Endothelial cell of umbilical vein (primary cell): ENCODE data around the gene VSX2. TPM values are rescaled to one million over a fixed set of nuclear protein-coding genes. Genes with fewer than 3 reads are reported as not detected.

Experiments used
- BruUV-seq: library from RNA; stranded (reverse); fragments of 400-500 nt; replicated peaks from 2 replicates; lab custom pipeline; 2021; lab: Mats Ljungman, UMichigan
- CTCF ChIA-PET: fragments of 300-600, 350-600 bp; sonication (Branson Sonifier 250); formaldehyde crosslinking; loops from one replicate; lab custom pipeline; 2021; ENCODE audit warnings: antibody characterized with exemption, inconsistent platforms; lab: Charles Lee
- POLR2A ChIA-PET: fragments of 300-600, 350-600 bp; sonication (Branson Sonifier 250); formaldehyde crosslinking; loops from one replicate; lab custom pipeline; 2021; ENCODE audit warnings: antibody characterized with exemption, inconsistent platforms; lab: Charles Lee
- DNase-seq: peaks from one replicate; pipeline ENCODE4 v3.0.0-alpha.2; 2011; ENCODE audit warnings: low read depth, low spot score
- FAIRE-seq: peaks from 2 replicates; lab custom pipeline; 2011; peaks lifted over from hg19 to GRCh38; lab: Jason Lieb, UNC
- H2AFZ ChIP-seq: 2 replicates; pipeline ENCODE4 v1.6.0; 2012; ENCODE audit warnings: low read depth, low read length, control low read depth, inconsistent platforms
- H3K27ac ChIP-seq: 2 replicates; pipeline ENCODE4 v1.5.1; 2011; ENCODE audit warnings: low read depth, mild to moderate bottlenecking, control low read depth, low read length, moderate library complexity; ENCODE audit not compliant: insufficient read depth
- H3K27me3 ChIP-seq, 2 experiments: 2 replicates each; pipeline versions ENCODE4 v1.6.0 to v1.6.1; 2011; ENCODE audit warnings: low read length in 2 of 2, mixed read lengths in 1 of 2; ENCODE audit not compliant: control insufficient read depth in 2 of 2, insufficient read depth in 2 of 2
- H3K36me3 ChIP-seq, 2 experiments: 2 replicates in 1 of 2; 3 replicates in 1 of 2; pipeline ENCODE4 v1.5.1; 2011; ENCODE audit warnings: low read length in 2 of 2, mild to moderate bottlenecking in 1 of 2, moderate library complexity in 1 of 2; ENCODE audit not compliant: control insufficient read depth in 2 of 2, insufficient read depth in 2 of 2; ENCODE audit errors: extremely low read depth in 1 of 2
- H3K4me1 ChIP-seq: 3 replicates; pipeline ENCODE4 v1.5.1; 2011; ENCODE audit warnings: mild to moderate bottlenecking, low read length; ENCODE audit not compliant: control insufficient read depth, insufficient read depth; ENCODE audit errors: extremely low read depth
- H3K4me2 ChIP-seq: 2 replicates; pipeline ENCODE4 v1.6.1; 2011; ENCODE audit warnings: low read length, control low read depth, mixed read lengths; ENCODE audit not compliant: insufficient read depth
- H3K4me3 ChIP-seq, 3 experiments: fragments of 200-600 bp in 1 of 3; sonication (generic), shearing (Covaris generic) in 1 of 3; replicated peaks in 1 of 3; 2 replicates each; pipeline ENCODE4 v1.5.1; 2011 to 2016; ENCODE audit warnings: control low read depth in 3 of 3, low read length in 3 of 3, mild to moderate bottlenecking in 2 of 3, inconsistent platforms in 1 of 3, low read depth in 1 of 3, moderate library complexity in 1 of 3; ENCODE audit not compliant: insufficient read depth in 1 of 3
- H3K79me2 ChIP-seq: 2 replicates; pipeline ENCODE4 v1.6.0; 2012; ENCODE audit warnings: low read length, inconsistent platforms; ENCODE audit not compliant: control insufficient read depth, insufficient read depth
- H3K9ac ChIP-seq: replicated peaks from 2 replicates; pipeline ENCODE3; 2011; ENCODE audit warnings: low read length, control low read depth; ENCODE audit not compliant: insufficient read depth; ENCODE audit errors: extremely low read depth
- H3K9me1 ChIP-seq: replicated peaks from 3 replicates; pipeline ENCODE4 v1.6.0; 2011; ENCODE audit warnings: mild to moderate bottlenecking, low read length; ENCODE audit not compliant: control insufficient read depth, insufficient read depth; ENCODE audit errors: extremely low read depth
- H3K9me3 ChIP-seq: replicated peaks from 2 replicates; pipeline ENCODE4 v1.5.1; 2012; ENCODE audit warnings: low read length, inconsistent platforms; ENCODE audit not compliant: control insufficient read depth, insufficient read depth
- H4K20me1 ChIP-seq: replicated peaks from 2 replicates; pipeline ENCODE3; 2011; ENCODE audit warnings: mild to moderate bottlenecking, low read length; ENCODE audit not compliant: control insufficient read depth, insufficient read depth; ENCODE audit errors: extremely low read depth
- CTCF ChIP-seq, 2 donors: IDR thresholded peaks; 1 replicate in 1 of 2; 2 replicates in 1 of 2; pipeline ENCODE4 v1.5.1; 2011; ENCODE audit warnings: low read length in 2 of 2, mild to moderate bottlenecking in 2 of 2, moderate library complexity in 2 of 2, control low read depth in 1 of 2, inconsistent platforms in 1 of 2, low read depth in 1 of 2; ENCODE audit not compliant: insufficient read depth in 1 of 2; ENCODE audit errors: extremely low read depth in 1 of 2
- EZH2 ChIP-seq: IDR thresholded peaks from 2 replicates; pipeline ENCODE4 v1.6.1; 2012; ENCODE audit warnings: borderline replicate concordance, low read depth, mild to moderate bottlenecking, moderate library complexity, low read length, inconsistent platforms; ENCODE audit not compliant: severe bottlenecking
- FOS ChIP-seq: IDR thresholded peaks from 2 replicates; pipeline ENCODE4 v1.6.1; 2011; ENCODE audit warnings: mild to moderate bottlenecking, low read length, moderate library complexity, borderline replicate concordance; ENCODE audit not compliant: insufficient read depth
- JUN ChIP-seq: IDR thresholded peaks from 2 replicates; pipeline ENCODE4 v1.6.1; 2011; ENCODE audit warnings: borderline replicate concordance, low read depth; ENCODE audit not compliant: insufficient read length, insufficient read depth
- MAX ChIP-seq: IDR thresholded peaks from 2 replicates; pipeline ENCODE4 v1.6.1; 2011; ENCODE audit not compliant: insufficient read depth, insufficient read length
- MYC ChIP-seq: IDR thresholded peaks from one replicate; pipeline ENCODE4 v1.6.1; 2011; ENCODE audit warnings: mild to moderate bottlenecking, low read depth, low read length
- POLR2A ChIP-seq: IDR thresholded peaks from 2 replicates; pipeline ENCODE4 v1.6.1; 2012; ENCODE audit warnings: low read depth, mild to moderate bottlenecking, control low read depth, low read length
- POLR2AphosphoS5 ChIP-seq: IDR thresholded peaks from 2 replicates; pipeline ENCODE4 v1.6.1; 2012; ENCODE audit warnings: low read depth, mild to moderate bottlenecking, control low read depth, low read length, moderate library complexity; ENCODE audit not compliant: insufficient read depth
- dilution Hi-C: fragments of 300-500 bp; cut with MboI; formaldehyde crosslinking; loops from one replicate; pipeline ENCODE4 v1.15.0; 2019; ENCODE audit warnings: low sequenced_read_pairs; ENCODE audit not compliant: extremely low pct_ligation_motif_present
- intact Hi-C: fragments of 100-400 bp; cut with micrococcal nuclease; formaldehyde crosslinking; loops from one replicate; pipeline ENCODE4 v1.10.0; 2022
- polyA plus RNA-seq, 4 experiments: library from polyadenylated mRNA; depleted of rRNA in 3 of 4; stranded (reverse) in 3 of 4; unstranded in 1 of 4; fragments of >200 nt; gene quantifications; 2 replicates each; pipeline versions ENCODE4 v1.2.1 to v1.2.3, GENCODE V29; 2011 to 2012; ENCODE audit warnings: missing spikeins in 1 of 4
- total RNA-seq: library from RNA; stranded (reverse); gene quantifications from 2 replicates; pipeline ENCODE4 v1.2.3, GENCODE V29; 2021

VSX2 gene
- total and polyA plus RNA-seq, 2 donors (not counting 3 experiments of a cell fraction or from before 2014, with no cell fraction given), result not detected

DNA sequence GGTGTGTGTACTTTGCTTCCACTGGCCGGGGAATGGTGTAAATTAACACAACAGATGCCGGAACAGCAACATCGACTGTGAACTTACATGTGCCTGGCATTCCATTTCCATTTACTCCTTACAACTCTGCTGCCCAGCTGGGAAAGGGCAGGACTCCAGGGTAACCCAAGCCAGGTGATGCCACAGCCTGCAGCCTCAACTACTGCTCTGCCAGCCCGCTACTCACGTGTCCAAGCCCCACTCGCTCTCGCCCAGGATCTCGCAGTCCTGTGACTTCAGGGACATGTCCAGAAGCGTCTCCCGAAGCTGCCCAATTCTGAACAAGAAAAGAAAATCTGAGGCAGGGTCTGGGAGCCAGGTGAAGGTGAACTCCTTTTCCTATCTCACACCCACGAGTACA lies 52.8 kb downstream of the VSX2 start:
- Histone ChIP-seq H3K4me3 (no peak overlapping the region), H3K4me1 (no peaks in the 10 kb centered on the region), H3K36me3 (peaks cover 0 to 70% of the 10 kb centered on the region in 2 experiments), H3K9me3 (no peaks in the 10 kb centered on the region), H2AFZ (no peak overlapping the region), H3K27me3 (no peaks in the 10 kb centered on the region), H3K9me1 (no peaks in the 10 kb centered on the region), H3K9ac (no peak overlapping the region), H3K4me2 (no peak overlapping the region), H3K27ac (no peak overlapping the region), H3K79me2 (peaks cover 4% of the 10 kb centered on the region), H4K20me1 (peaks cover 2% of the 10 kb centered on the region)
- FAIRE-seq (no peak), DNase-seq (no peak)
- BruUV-seq, result no TSS peak
- dilution Hi-C loops (no loop called here), intact Hi-C loops (no loop called here)
- ChIA-PET POLR2A (no interaction called here), CTCF (interaction anchor here (0.7 kb wide), 1 partner anchor 10 kb away, joined by 4 read pairs; the partner anchor contains the start of gene ABCD4)
- TF ChIP-seq JUN (no peak), FOS (no peak), CTCF (IDR thresholded peaks at IDR 0.05; ENCODE audit: extremely low read depth in 1 of 2, insufficient read depth in 1 of 2, low read depth in 1 of 2, low read length in 2 of 2) (no peak), MYC (no peak), MAX (no peak), EZH2 (no peak), POLR2AphosphoS5 (no peak), POLR2A (no peak)
